IPS-20b (cell line): ENCODE measurements around the gene ZNF682.
"Not testable (repeated sequence)": the region's sequence is repeated elsewhere in the genome, so short reads cannot be mapped to it uniquely, and the experiment has no call there.

ENCODE experiments used
- H3K27ac ChIP-seq: one replicate; pipeline ENCODE4 v1.5.1; 2013; ENCODE audit warnings: low read length
- H3K27me3 ChIP-seq: 2 replicates; pipeline ENCODE4 v1.6.1; 2013; ENCODE audit warnings: mild to moderate bottlenecking, low read length, inconsistent platforms; ENCODE audit not compliant: insufficient read depth
- H3K36me3 ChIP-seq: 2 replicates; pipeline ENCODE4 v1.6.1; 2013; ENCODE audit warnings: low read depth, mild to moderate bottlenecking, inconsistent platforms, low read length, moderate library complexity; ENCODE audit not compliant: insufficient read depth
- H3K4me1 ChIP-seq: 2 replicates; pipeline ENCODE4 v1.6.1; 2013; ENCODE audit warnings: mild to moderate bottlenecking, control low read depth, inconsistent platforms, low read length, moderate library complexity; ENCODE audit not compliant: insufficient read depth
- H3K4me3 ChIP-seq: 2 replicates; pipeline ENCODE4 v1.5.1; 2013; ENCODE audit warnings: mild to moderate bottlenecking, low read length, inconsistent platforms
- H3K9ac ChIP-seq: 2 replicates; pipeline ENCODE4 v1.6.1; 2013; ENCODE audit warnings: low read depth, mild to moderate bottlenecking, inconsistent platforms, low read length, moderate library complexity
- H3K9me3 ChIP-seq: 2 replicates; pipeline ENCODE4 v1.6.1; 2013; ENCODE audit warnings: mild to moderate bottlenecking, low read depth, low read length, inconsistent platforms; ENCODE audit not compliant: insufficient read depth

ZNF682 gene

GRCh38 chr19:20039203-20039723 is at the start of gene ZNF682:
Gene ZNF682, minus strand, starts transcription at chr19:20039505. Its CDS starts 160 bp downstream, at chr19:20039345.
- Histone ChIP-seq H3K4me1 (peaks cover 6% of the 10 kb centered on the region; the same call in 1 of the 2 replicates), H3K27ac (peak within 1 kb of the TSS; percentile 91), H3K9ac (peak within 1 kb of the TSS; percentile 94), H3K27me3 (no peaks in the 10 kb centered on the region), H3K36me3 (no peaks in the 10 kb centered on the region), H3K4me3 (peak within 1 kb of the TSS; percentile 99), H3K9me3 (no peaks in the 10 kb centered on the region; the same call in 1 of the 2 replicates)

- peak overlapping the region; percentile 13 for H3K27ac ChIP-seq
- peak overlapping the region; percentile 14; the same call in 1 of the 2 replicates for H3K9ac ChIP-seq
- H3K27me3 ChIP-seq, H3K9me3 ChIP-seq: not testable (repeated sequence)
- H3K4me1 ChIP-seq = peaks cover 53% of the 10 kb centered on the region
- peaks cover 43% of the 10 kb centered on the region for H3K36me3 ChIP-seq
- H3K4me3 ChIP-seq = peak overlapping the region; percentile 55
Observed at GRCh38 chr19:20082876-20083275, 43.6 kb upstream of the ZNF682 start.

- not testable (repeated sequence) for H3K27me3 ChIP-seq, H3K27ac ChIP-seq, H3K9me3 ChIP-seq
- Histone ChIP-seq H3K4me3 (peak overlapping the region; percentile 55), H3K9ac (peak overlapping the region; percentile 58; the same call in 1 of the 2 replicates), H3K36me3 (peaks cover 39% of the 10 kb centered on the region), H3K4me1 (peaks cover 50% of the 10 kb centered on the region)
Observed at GRCh38 chr19:20082232-20082833, 43.0 kb upstream of the ZNF682 start.

DNA sequence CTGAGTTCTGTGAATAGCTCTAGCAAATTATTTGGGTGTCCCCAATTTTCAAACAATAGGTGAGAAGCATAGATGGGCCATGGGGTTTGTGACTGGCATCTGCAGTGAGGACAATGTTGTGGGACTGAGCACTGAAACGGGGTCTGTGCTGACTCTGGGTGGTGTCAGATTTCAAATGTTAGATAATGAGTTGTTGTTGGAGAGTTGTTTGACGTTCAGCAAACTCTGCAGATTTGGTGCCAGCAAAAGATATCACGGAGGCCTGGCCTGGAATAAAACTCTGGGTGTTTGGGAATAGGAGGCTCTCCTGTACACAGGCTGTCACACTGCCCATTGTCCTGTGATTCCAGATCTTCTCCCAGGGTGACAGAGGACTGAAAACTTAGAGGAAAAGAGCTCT is 41.4 kb upstream of the ZNF682 start:
- H3K36me3 ChIP-seq = peaks cover 28% of the 10 kb centered on the region
- H3K27me3 ChIP-seq = no peaks in the 10 kb centered on the region
- no peak overlapping the region for H3K27ac ChIP-seq
- H3K4me3 ChIP-seq = peak overlapping the region; percentile 87
- no peaks in the 10 kb centered on the region for H3K9me3 ChIP-seq
- H3K4me1 ChIP-seq = peaks cover 43% of the 10 kb centered on the region
- peak overlapping the region; percentile 92; the same call in 1 of the 2 replicates for H3K9ac ChIP-seq

DNA sequence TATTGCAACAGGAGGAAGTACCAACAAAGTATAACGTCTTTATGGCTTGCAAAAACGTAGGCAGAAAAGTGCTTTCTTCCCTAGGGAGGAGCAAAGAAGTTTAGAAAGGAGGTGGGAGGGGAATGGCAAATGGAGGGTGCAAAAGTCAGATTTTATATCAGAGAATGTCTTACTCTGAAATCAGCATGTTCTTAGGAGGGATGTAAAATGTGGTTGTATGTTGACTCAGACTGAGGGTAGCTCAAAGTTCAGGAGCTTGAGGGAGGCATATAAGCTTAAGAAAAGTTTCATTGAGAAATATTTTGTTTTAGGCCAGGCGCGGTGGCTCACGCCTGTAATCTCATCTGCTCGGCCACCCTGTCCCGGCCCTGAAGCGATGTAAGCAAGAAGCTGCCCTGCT is 40.2 kb upstream of the ZNF682 start:
- Histone ChIP-seq H3K36me3 (peaks cover 27% of the 10 kb centered on the region), H3K27me3 (no peaks in the 10 kb centered on the region), H3K9ac (peak overlapping the region; percentile 92; the same call in 1 of the 2 replicates), H3K4me1 (peaks cover 37% of the 10 kb centered on the region), H3K4me3 (peak overlapping the region; percentile 87), H3K9me3 (no peaks in the 10 kb centered on the region), H3K27ac (peak overlapping the region; percentile 15)

DNA sequence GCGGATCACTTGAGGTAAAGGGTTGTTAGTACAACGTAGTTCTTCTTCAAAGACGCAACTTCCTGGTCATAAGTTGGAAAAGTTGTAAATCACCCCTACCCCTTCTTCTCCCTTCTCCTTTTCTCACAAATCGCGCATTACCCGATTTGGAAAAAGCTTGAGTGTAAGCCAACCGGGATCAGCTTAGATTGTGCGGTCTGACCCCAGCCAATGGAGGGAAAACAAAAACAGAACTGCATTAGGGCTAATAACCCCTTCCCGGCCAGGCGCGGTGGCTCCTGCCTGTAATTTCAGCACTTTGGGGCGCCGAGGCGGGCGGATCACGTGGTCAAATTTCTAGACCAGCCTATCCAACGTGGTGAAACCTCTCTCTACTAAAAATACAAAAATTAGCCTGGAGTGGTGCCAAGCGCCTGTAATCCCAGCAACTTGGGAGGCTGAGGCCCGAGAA is 39.3 kb upstream of the ZNF682 start:
- Histone ChIP-seq H3K4me3 (peak overlapping the region; percentile 87), H3K27ac (peak overlapping the region; percentile 15), H3K27me3 (no peaks in the 10 kb centered on the region), H3K4me1 (peaks cover 34% of the 10 kb centered on the region), H3K9me3 (no peaks in the 10 kb centered on the region), H3K9ac (peak overlapping the region; percentile 92), H3K36me3 (peaks cover 25% of the 10 kb centered on the region)

DNA sequence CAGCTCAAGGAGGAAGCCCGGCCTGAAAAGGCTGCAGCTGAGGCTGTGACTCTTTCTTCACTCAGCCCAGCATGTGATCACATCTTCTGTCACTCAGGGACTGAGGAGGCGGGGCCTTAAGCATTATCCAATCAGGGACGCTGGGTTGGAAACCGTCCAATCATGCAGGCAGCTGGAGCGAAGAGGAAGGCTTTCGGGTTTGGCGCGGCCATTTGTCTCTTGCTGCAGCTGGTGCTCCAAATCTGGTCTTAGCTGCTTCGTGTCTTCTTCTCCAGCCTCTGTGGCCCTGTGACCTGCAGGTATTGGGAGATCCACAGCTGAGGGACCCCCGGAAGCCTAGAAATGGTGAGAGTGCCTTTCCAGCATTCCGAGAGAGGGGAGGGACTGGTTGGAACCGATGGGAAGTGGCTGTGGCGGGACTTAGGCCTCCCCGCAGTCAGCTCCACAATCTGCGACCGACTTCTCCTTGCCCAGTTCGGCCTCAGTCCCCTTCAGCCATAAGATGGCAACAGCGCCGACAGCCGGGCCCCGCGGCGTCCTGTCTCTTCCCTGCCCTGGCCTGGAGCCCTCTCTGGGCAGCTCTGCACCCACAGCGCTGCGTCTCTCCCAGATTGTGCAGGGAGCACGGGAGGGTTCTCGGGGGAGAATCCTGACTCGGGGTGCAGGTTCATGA is 38.6 kb upstream of the ZNF682 start, which contains the start of gene ZNF90:
ZNF90 (plus strand) TSS at position 210 of the 673 bp plus-strand sequence; CDS start at position 343, 133 bp downstream.
- Histone ChIP-seq H3K9me3 (no peaks in the 10 kb centered on the region), H3K9ac (peak within 1 kb of the TSS; percentile 92)

GRCh38 chr19:20072936-20073335 is 33.6 kb upstream of the ZNF682 start:
- Histone ChIP-seq H3K27ac (no peak overlapping the region), H3K4me1 (peaks cover 14% of the 10 kb centered on the region; the same call in 1 of the 2 replicates), H3K4me3 (no peak overlapping the region), H3K9me3 (no peaks in the 10 kb centered on the region), H3K36me3 (no peaks in the 10 kb centered on the region), H3K9ac (no peak overlapping the region), H3K27me3 (no peaks in the 10 kb centered on the region)

More for the DNA sequence above, 38.6 kb upstream of the ZNF682 start, which contains the start of gene ZNF90:
- H3K4me1 ChIP-seq = peaks cover 28% of the 10 kb centered on the region
- H3K36me3 ChIP-seq = peaks cover 19% of the 10 kb centered on the region
- H3K27ac ChIP-seq = peak within 1 kb of the TSS; percentile 15
- H3K4me3 ChIP-seq = peak within 1 kb of the TSS; percentile 87
- H3K27me3 ChIP-seq = no peaks in the 10 kb centered on the region

DNA sequence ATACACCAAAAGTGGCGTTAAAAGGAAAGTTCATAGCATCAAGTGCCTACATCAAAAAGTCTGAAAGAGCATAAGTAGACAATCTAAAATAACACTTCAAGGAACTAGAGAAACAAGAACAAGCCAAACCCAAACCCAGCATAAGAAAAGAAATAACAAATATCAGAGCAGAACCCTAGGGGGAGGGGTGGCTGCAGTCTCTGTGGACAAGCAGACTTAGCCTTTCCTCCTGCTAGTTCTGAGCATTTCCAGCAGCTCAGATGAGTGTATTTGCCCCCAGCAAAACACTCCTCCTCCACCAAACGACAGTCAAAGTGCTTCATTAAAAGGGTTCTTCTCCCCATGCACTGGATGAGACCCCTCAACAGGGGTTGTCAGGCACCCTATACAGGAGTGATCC is 31.4 kb upstream of the ZNF682 start:
- H3K9me3 ChIP-seq = no peaks in the 10 kb centered on the region
- no peak overlapping the region for H3K9ac ChIP-seq

GRCh38 chr19:20068559-20068958 is 29.3 kb upstream of the ZNF682 start:
- not testable (repeated sequence) for H3K27me3 ChIP-seq, H3K9me3 ChIP-seq, H3K27ac ChIP-seq, H3K36me3 ChIP-seq
- Histone ChIP-seq H3K4me3 (peak overlapping the region; percentile 54), H3K4me1 (peaks cover 24% of the 10 kb centered on the region; the same call in 1 of the 2 replicates), H3K9ac (peak overlapping the region; percentile 62; the same call in 1 of the 2 replicates)

More for the DNA sequence above, 31.4 kb upstream of the ZNF682 start:
- Histone ChIP-seq H3K27ac (no peak overlapping the region), H3K4me3 (no peak overlapping the region), H3K4me1 (peaks cover 24% of the 10 kb centered on the region; the same call in 1 of the 2 replicates), H3K36me3 (no peaks in the 10 kb centered on the region), H3K27me3 (no peaks in the 10 kb centered on the region)

GRCh38 chr19:20067943-20068342 is 28.6 kb upstream of the ZNF682 start:
- H3K4me3 ChIP-seq = peak overlapping the region; percentile 54
- H3K27me3 ChIP-seq = no peaks in the 10 kb centered on the region
- H3K4me1 ChIP-seq = peaks cover 24% of the 10 kb centered on the region; the same call in 1 of the 2 replicates
- peak overlapping the region; percentile 62; the same call in 1 of the 2 replicates for H3K9ac ChIP-seq
- no peaks in the 10 kb centered on the region for H3K9me3 ChIP-seq
- H3K36me3 ChIP-seq = no peaks in the 10 kb centered on the region
- peak overlapping the region; percentile 42 for H3K27ac ChIP-seq
